Endothelial cell of umbilical vein (primary cell): ENCODE results near the gene DERA. TPM values are rescaled to one million over a fixed set of nuclear protein-coding genes. Genes with fewer than 3 reads are reported as not detected.

Experiments
- BruUV-seq: library from RNA; stranded (reverse); fragments of 400-500 nt; replicated peaks from 2 replicates; lab custom pipeline; 2021; lab: Mats Ljungman, UMichigan
- CTCF ChIA-PET: fragments of 300-600, 350-600 bp; sonication (Branson Sonifier 250); formaldehyde crosslinking; loops from one replicate; lab custom pipeline; 2021; ENCODE audit warnings: antibody characterized with exemption, inconsistent platforms; lab: Charles Lee
- POLR2A ChIA-PET: fragments of 300-600, 350-600 bp; sonication (Branson Sonifier 250); formaldehyde crosslinking; loops from one replicate; lab custom pipeline; 2021; ENCODE audit warnings: antibody characterized with exemption, inconsistent platforms; lab: Charles Lee
- DNase-seq: peaks from one replicate; pipeline ENCODE4 v3.0.0-alpha.2; 2011; ENCODE audit warnings: low read depth, low spot score
- FAIRE-seq: peaks from 2 replicates; lab custom pipeline; 2011; peaks lifted over from hg19 to GRCh38; lab: Jason Lieb, UNC
- H2AFZ ChIP-seq: 2 replicates; pipeline ENCODE4 v1.6.0; 2012; ENCODE audit warnings: low read depth, low read length, control low read depth, inconsistent platforms
- H3K27ac ChIP-seq: 2 replicates; pipeline ENCODE4 v1.5.1; 2011; ENCODE audit warnings: low read depth, mild to moderate bottlenecking, control low read depth, low read length, moderate library complexity; ENCODE audit not compliant: insufficient read depth
- H3K27me3 ChIP-seq, 2 experiments: 2 replicates each; pipeline versions ENCODE4 v1.6.0 to v1.6.1; 2011; ENCODE audit warnings: low read length in 2 of 2, mixed read lengths in 1 of 2; ENCODE audit not compliant: control insufficient read depth in 2 of 2, insufficient read depth in 2 of 2
- H3K36me3 ChIP-seq, 2 experiments: 2 replicates in 1 of 2; 3 replicates in 1 of 2; pipeline ENCODE4 v1.5.1; 2011; ENCODE audit warnings: low read length in 2 of 2, mild to moderate bottlenecking in 1 of 2, moderate library complexity in 1 of 2; ENCODE audit not compliant: control insufficient read depth in 2 of 2, insufficient read depth in 2 of 2; ENCODE audit errors: extremely low read depth in 1 of 2
- H3K4me1 ChIP-seq: 3 replicates; pipeline ENCODE4 v1.5.1; 2011; ENCODE audit warnings: mild to moderate bottlenecking, low read length; ENCODE audit not compliant: control insufficient read depth, insufficient read depth; ENCODE audit errors: extremely low read depth
- H3K4me2 ChIP-seq: 2 replicates; pipeline ENCODE4 v1.6.1; 2011; ENCODE audit warnings: low read length, control low read depth, mixed read lengths; ENCODE audit not compliant: insufficient read depth
- H3K4me3 ChIP-seq, 3 experiments: fragments of 200-600 bp in 1 of 3; sonication (generic), shearing (Covaris generic) in 1 of 3; replicated peaks in 1 of 3; 2 replicates each; pipeline ENCODE4 v1.5.1; 2011 to 2016; ENCODE audit warnings: control low read depth in 3 of 3, low read length in 3 of 3, mild to moderate bottlenecking in 2 of 3, inconsistent platforms in 1 of 3, low read depth in 1 of 3, moderate library complexity in 1 of 3; ENCODE audit not compliant: insufficient read depth in 1 of 3
- H3K79me2 ChIP-seq: 2 replicates; pipeline ENCODE4 v1.6.0; 2012; ENCODE audit warnings: low read length, inconsistent platforms; ENCODE audit not compliant: control insufficient read depth, insufficient read depth
- H3K9ac ChIP-seq: replicated peaks from 2 replicates; pipeline ENCODE3; 2011; ENCODE audit warnings: low read length, control low read depth; ENCODE audit not compliant: insufficient read depth; ENCODE audit errors: extremely low read depth
- H3K9me1 ChIP-seq: replicated peaks from 3 replicates; pipeline ENCODE4 v1.6.0; 2011; ENCODE audit warnings: mild to moderate bottlenecking, low read length; ENCODE audit not compliant: control insufficient read depth, insufficient read depth; ENCODE audit errors: extremely low read depth
- H3K9me3 ChIP-seq: replicated peaks from 2 replicates; pipeline ENCODE4 v1.5.1; 2012; ENCODE audit warnings: low read length, inconsistent platforms; ENCODE audit not compliant: control insufficient read depth, insufficient read depth
- H4K20me1 ChIP-seq: replicated peaks from 2 replicates; pipeline ENCODE3; 2011; ENCODE audit warnings: mild to moderate bottlenecking, low read length; ENCODE audit not compliant: control insufficient read depth, insufficient read depth; ENCODE audit errors: extremely low read depth
- EZH2 ChIP-seq: IDR thresholded peaks from 2 replicates; pipeline ENCODE4 v1.6.1; 2012; ENCODE audit warnings: borderline replicate concordance, low read depth, mild to moderate bottlenecking, moderate library complexity, low read length, inconsistent platforms; ENCODE audit not compliant: severe bottlenecking
- FOS ChIP-seq: IDR thresholded peaks from 2 replicates; pipeline ENCODE4 v1.6.1; 2011; ENCODE audit warnings: mild to moderate bottlenecking, low read length, moderate library complexity, borderline replicate concordance; ENCODE audit not compliant: insufficient read depth
- GATA2 ChIP-seq: IDR thresholded peaks from 2 replicates; pipeline ENCODE4 v1.7.0; 2011; ENCODE audit warnings: low read depth, mild to moderate bottlenecking, moderate library complexity, mixed read lengths, low read length; ENCODE audit not compliant: insufficient read length, insufficient read depth
- JUN ChIP-seq: IDR thresholded peaks from 2 replicates; pipeline ENCODE4 v1.6.1; 2011; ENCODE audit warnings: borderline replicate concordance, low read depth; ENCODE audit not compliant: insufficient read length, insufficient read depth
- MYC ChIP-seq: IDR thresholded peaks from one replicate; pipeline ENCODE4 v1.6.1; 2011; ENCODE audit warnings: mild to moderate bottlenecking, low read depth, low read length
- POLR2A ChIP-seq: IDR thresholded peaks from 2 replicates; pipeline ENCODE4 v1.6.1; 2012; ENCODE audit warnings: low read depth, mild to moderate bottlenecking, control low read depth, low read length
- POLR2AphosphoS5 ChIP-seq: IDR thresholded peaks from 2 replicates; pipeline ENCODE4 v1.6.1; 2012; ENCODE audit warnings: low read depth, mild to moderate bottlenecking, control low read depth, low read length, moderate library complexity; ENCODE audit not compliant: insufficient read depth
- dilution Hi-C: fragments of 300-500 bp; cut with MboI; formaldehyde crosslinking; loops from one replicate; pipeline ENCODE4 v1.15.0; 2019; ENCODE audit warnings: low sequenced_read_pairs; ENCODE audit not compliant: extremely low pct_ligation_motif_present
- intact Hi-C: fragments of 100-400 bp; cut with micrococcal nuclease; formaldehyde crosslinking; loops from one replicate; pipeline ENCODE4 v1.10.0; 2022
- polyA plus RNA-seq, 4 experiments: library from polyadenylated mRNA; depleted of rRNA in 3 of 4; stranded (reverse) in 3 of 4; unstranded in 1 of 4; fragments of >200 nt; gene quantifications; 2 replicates each; pipeline versions ENCODE4 v1.2.1 to v1.2.3, GENCODE V29; 2011 to 2012; ENCODE audit warnings: missing spikeins in 1 of 4
- total RNA-seq: library from RNA; stranded (reverse); gene quantifications from 2 replicates; pipeline ENCODE4 v1.2.3, GENCODE V29; 2021
- TF ChIP-seq, protein P1 (sequence below), 2 donors: IDR thresholded peaks; 1 replicate in 1 of 2; 2 replicates in 1 of 2; pipeline ENCODE4 v1.5.1; 2011; ENCODE audit warnings: low read length in 2 of 2, mild to moderate bottlenecking in 2 of 2, moderate library complexity in 2 of 2, control low read depth in 1 of 2, inconsistent platforms in 1 of 2, low read depth in 1 of 2; ENCODE audit not compliant: insufficient read depth in 1 of 2; ENCODE audit errors: extremely low read depth in 1 of 2
- TF ChIP-seq, protein P2 (sequence below): IDR thresholded peaks from 2 replicates; pipeline ENCODE4 v1.6.1; 2011; ENCODE audit not compliant: insufficient read depth, insufficient read length

Gene DERA
- total and polyA plus RNA-seq, 2 donors (not counting 3 experiments of a cell fraction or from before 2014, with no cell fraction given), result 19.8 to 41.5 TPM

DNA sequence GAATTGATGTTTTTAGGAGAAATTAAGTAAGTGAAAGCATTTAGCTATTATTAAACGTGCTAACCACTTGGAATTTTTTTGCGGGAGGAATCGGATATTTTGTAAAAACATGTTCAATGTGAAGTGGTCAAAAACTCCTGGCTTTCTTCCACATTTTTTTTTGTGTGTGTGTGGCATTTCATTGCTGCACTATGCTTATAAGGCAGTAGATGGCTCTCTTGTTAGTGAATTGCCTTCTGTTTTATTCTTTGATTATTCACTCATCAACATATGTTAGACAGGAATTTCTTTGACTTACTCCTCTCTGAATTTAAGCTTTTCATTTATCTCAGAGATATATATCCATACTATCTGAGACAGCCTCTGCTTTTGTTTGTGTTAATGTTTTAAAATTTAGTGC lies 71.3 kb downstream of the DERA start:
- peak; percentile 63 for DNase-seq
- CTCF ChIA-PET, result interaction anchor here (0.6 to 2.0 kb wide), 11 partner anchors 12 to 1947 kb away, joined by 3 to 11 read pairs (median 5); partner anchors contain the start of gene DERA
- no peak overlapping the region for H3K27ac ChIP-seq

DNA sequence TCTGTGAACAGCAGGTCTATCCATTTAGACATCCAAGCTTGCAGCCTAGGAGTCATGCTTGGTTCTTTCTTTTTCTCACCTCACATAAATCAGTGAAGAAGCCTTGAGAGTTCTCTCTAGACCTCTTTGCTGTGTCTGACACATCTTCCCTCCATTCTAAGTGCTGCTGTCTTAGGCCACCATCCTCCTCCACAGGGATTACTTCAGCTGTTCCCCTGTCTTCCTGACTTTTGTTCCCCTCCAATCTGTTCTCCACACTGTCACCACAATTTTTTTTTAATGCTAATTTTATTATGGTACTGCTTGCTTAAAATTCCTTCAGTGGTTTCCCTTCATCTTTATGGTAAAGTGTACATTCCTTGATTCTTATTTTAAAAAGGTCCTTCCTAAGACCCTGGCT lies 71.8 kb downstream of the DERA start:
- Histone ChIP-seq H3K9ac (no peak overlapping the region), H3K4me3 (no peak overlapping the region), H3K36me3 (peaks cover 0 to 4% of the 10 kb centered on the region in 2 experiments), H2AFZ (no peak overlapping the region), H3K27me3 (no peaks in the 10 kb centered on the region), H3K9me3 (no peaks in the 10 kb centered on the region), H3K4me1 (peaks cover 33% of the 10 kb centered on the region), H3K9me1 (no peaks in the 10 kb centered on the region), H3K79me2 (no peaks in the 10 kb centered on the region), H3K4me2 (no peak overlapping the region), H3K27ac (no peak overlapping the region), H4K20me1 (no peaks in the 10 kb centered on the region)
- intact Hi-C loops (loop anchor here (1.0 to 2.0 kb wide), 2 partner anchors 366 to 377 kb away; no protein-coding TSS in a partner anchor), dilution Hi-C loops (no loop called here)
- POLR2A ChIA-PET, result no interaction called here
- TF ChIP-seq GATA2 (no peak), JUN (no peak), POLR2A (no peak), MYC (no peak), POLR2AphosphoS5 (no peak), EZH2 (no peak), FOS (no peak)
- TF ChIP-seq, protein P1, sequence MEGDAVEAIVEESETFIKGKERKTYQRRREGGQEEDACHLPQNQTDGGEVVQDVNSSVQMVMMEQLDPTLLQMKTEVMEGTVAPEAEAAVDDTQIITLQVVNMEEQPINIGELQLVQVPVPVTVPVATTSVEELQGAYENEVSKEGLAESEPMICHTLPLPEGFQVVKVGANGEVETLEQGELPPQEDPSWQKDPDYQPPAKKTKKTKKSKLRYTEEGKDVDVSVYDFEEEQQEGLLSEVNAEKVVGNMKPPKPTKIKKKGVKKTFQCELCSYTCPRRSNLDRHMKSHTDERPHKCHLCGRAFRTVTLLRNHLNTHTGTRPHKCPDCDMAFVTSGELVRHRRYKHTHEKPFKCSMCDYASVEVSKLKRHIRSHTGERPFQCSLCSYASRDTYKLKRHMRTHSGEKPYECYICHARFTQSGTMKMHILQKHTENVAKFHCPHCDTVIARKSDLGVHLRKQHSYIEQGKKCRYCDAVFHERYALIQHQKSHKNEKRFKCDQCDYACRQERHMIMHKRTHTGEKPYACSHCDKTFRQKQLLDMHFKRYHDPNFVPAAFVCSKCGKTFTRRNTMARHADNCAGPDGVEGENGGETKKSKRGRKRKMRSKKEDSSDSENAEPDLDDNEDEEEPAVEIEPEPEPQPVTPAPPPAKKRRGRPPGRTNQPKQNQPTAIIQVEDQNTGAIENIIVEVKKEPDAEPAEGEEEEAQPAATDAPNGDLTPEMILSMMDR (IDR thresholded peaks at IDR 0.05; ENCODE audit: extremely low read depth in 1 of 2, insufficient read depth in 1 of 2, low read depth in 1 of 2, low read length in 2 of 2), result no peak
- TF ChIP-seq, protein P2, sequence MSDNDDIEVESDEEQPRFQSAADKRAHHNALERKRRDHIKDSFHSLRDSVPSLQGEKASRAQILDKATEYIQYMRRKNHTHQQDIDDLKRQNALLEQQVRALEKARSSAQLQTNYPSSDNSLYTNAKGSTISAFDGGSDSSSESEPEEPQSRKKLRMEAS, result no peak
- CTCF ChIA-PET, result interaction anchor here (0.6 to 2.0 kb wide), 9 partner anchors 12 to 1947 kb away, joined by 3 to 11 read pairs (median 5); partner anchors contain the start of gene DERA
- no TSS peak for BruUV-seq
- DNase-seq (no peak), FAIRE-seq (no peak)

More for the DNA sequence above, 71.3 kb downstream of the DERA start:
- Histone ChIP-seq H3K9ac (no peak overlapping the region), H2AFZ (no peak overlapping the region), H3K36me3 (peaks cover 0 to 4% of the 10 kb centered on the region in 2 experiments), H3K9me1 (no peaks in the 10 kb centered on the region), H3K27me3 (no peaks in the 10 kb centered on the region), H3K4me1 (peaks cover 37% of the 10 kb centered on the region), H3K79me2 (no peaks in the 10 kb centered on the region), H4K20me1 (no peaks in the 10 kb centered on the region), H3K4me2 (no peak overlapping the region), H3K4me3 (no peak overlapping the region), H3K9me3 (no peaks in the 10 kb centered on the region)
- intact Hi-C loops, result loop anchor here (1.0 to 2.0 kb wide), 2 partner anchors 366 to 378 kb away; no protein-coding TSS in a partner anchor
- peak; percentile 55 for FAIRE-seq
- POLR2A ChIA-PET, result no interaction called here
- no TSS peak for BruUV-seq
- TF ChIP-seq, protein P1 (IDR thresholded peaks at IDR 0.05; ENCODE audit: extremely low read depth in 1 of 2, insufficient read depth in 1 of 2, low read depth in 1 of 2, low read length in 2 of 2), result peak; percentile 38 to 54
- TF ChIP-seq EZH2, result no peak
- TF ChIP-seq FOS, result no peak
- dilution Hi-C loops, result no loop called here
